ENCODE measurements around the gene WDR82. TPM values are rescaled to one million over a fixed set of nuclear protein-coding genes. Genes with fewer than 3 reads are reported as not detected.

WDR82 gene
- total and polyA plus RNA-seq, 2 of the 8 experiments (the other 6 are each of a cell fraction or from before 2014, with no cell fraction given) = 33.5 to 82.7 TPM

DNA sequence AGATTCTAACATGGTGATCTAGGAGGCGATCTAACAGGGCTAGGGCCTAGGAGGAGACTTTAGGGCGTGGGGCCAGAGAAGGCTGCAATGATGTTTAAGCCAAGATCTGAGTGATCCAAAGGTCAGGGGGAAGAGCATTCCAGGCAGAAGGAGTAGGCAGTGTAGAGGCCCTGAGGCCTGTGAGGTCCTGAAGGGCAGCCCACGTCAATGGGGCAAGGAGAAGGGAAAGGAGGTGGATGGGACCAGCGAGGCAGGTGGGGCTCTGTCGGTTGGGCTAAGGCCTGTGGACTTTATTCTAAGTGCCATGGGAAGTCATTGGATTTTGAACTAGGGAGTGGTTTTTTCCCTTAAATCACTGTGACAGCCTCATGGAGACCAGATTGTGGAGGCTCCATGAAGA lies 27.5 kb upstream of the WDR82 start (continued):
- TF ChIP-seq HDAC6 (IDR thresholded peaks at IDR 0.05; ENCODE audit: low read depth, low read length) (no peak), TCF12 (IDR thresholded peaks at IDR 0.05; ENCODE audit: low read depth, low read length) (no peak), RAD21 (IDR thresholded peaks at IDR 0.05 in 1 of 2, conservative IDR thresholded peaks at IDR 0.05 in 1 of 2; ENCODE audit: low read depth in 2 of 2, low read length in 2 of 2) (no peak), EZH2 (IDR thresholded peaks at IDR 0.05; ENCODE audit: low read depth, low read length, severe bottlenecking) (no peak), YY1 (IDR thresholded peaks at IDR 0.05; ENCODE audit: low read depth, low read length) (no peak), KDM4A (IDR thresholded peaks at IDR 0.05; ENCODE audit: low read depth, low read length, severe bottlenecking) (no peak), KDM1A (IDR thresholded peaks at IDR 0.05; ENCODE audit: borderline replicate concordance, low read length) (no peak), TAF7 (optimal IDR thresholded peaks at IDR 0.05; ENCODE audit: borderline replicate concordance, low read depth, low read length) (no peak)
